Measurements from ENCODE around the gene ZEB1.

Gene ZEB1

DNA sequence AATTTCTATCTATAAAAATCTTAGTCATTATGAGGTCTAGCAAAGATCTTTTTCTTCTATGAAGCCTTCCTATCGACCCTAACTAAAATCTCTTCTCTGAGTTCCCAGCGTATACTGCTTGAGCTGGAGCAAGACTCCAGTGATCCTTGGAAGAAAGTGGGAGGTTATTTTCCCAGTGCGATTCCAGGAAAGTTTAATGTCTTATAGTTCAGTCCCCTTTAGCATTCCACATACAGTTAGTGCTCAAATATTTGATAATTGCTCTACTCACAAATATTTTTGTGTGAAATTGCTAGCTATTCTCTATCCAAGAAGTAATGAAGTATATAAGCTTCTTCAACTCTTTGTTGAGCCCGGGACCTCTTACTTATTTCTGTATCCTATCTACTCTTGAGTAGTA is 47.7 kb downstream of the ZEB1 start:
- no peak for DNase-seq (ENCODE audit: extremely low read depth, low read depth)
- no peak for TF ChIP-seq CTCF (IDR thresholded peaks at IDR 0.05; ENCODE audit: low read depth, low read length)

- no peak for TF ChIP-seq CTCF (IDR thresholded peaks at IDR 0.05; ENCODE audit: low read depth, low read length)
- no peak for DNase-seq (ENCODE audit: extremely low read depth, low read depth)
These were observed 49.7 kb downstream of the ZEB1 start for GRCh38 chr10:31368724-31369123.

GRCh38 chr10:31372439-31372838 is 53.4 kb downstream of the ZEB1 start:
- DNase-seq (ENCODE audit: extremely low read depth, low read depth): no peak
- TF ChIP-seq CTCF (IDR thresholded peaks at IDR 0.05; ENCODE audit: low read depth, low read length): no peak

- no peak for DNase-seq (ENCODE audit: extremely low read depth, low read depth)
- TF ChIP-seq CTCF (IDR thresholded peaks at IDR 0.05; ENCODE audit: low read depth, low read length): no peak
These were observed 55.2 kb downstream of the ZEB1 start for GRCh38 chr10:31374146-31374696.

DNA sequence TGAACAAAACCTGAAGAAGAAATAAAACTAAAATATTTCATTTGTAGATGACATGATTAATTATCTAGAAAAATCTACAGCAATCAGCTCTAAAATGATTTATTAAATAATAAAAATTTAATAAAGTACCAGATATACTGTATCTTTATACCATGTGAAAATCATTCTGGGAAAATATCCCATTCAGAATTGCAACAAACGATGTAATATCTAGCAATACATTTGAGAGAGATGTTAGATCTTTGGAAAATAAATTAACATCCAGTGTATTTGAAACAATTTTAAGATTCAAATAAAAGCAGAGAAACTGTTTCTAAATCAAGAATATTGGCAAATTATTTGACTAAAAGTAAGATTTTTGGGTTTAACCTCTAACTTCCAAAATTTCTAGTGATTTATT is 62.2 kb downstream of the ZEB1 start:
- no peak for TF ChIP-seq CTCF (IDR thresholded peaks at IDR 0.05; ENCODE audit: low read depth, low read length)
- no peak for DNase-seq (ENCODE audit: extremely low read depth, low read depth)

- DNase-seq (ENCODE audit: extremely low read depth, low read depth): no peak
These were observed 62.8 kb downstream of the ZEB1 start for GRCh38 chr10:31381766-31382316.

More at GRCh38 chr10:31381766-31382316, 62.8 kb downstream of the ZEB1 start:
- no peak for TF ChIP-seq CTCF (IDR thresholded peaks at IDR 0.05; ENCODE audit: low read depth, low read length)

Data from AG09319 (cell line).